Ureter (tissue), 1 donor: ENCODE data around the gene AOPEP. TPM values are rescaled to one million over a fixed set of nuclear protein-coding genes. Genes with fewer than 3 reads are reported as not detected.

Experiments
- DNase-seq: peaks from one replicate; pipeline ENCODE4 v3.0.0-alpha.2; 2020; ENCODE audit warnings: low spot score
- total RNA-seq: library from RNA; stranded (reverse); gene quantifications from one replicate; pipeline ENCODE4 v1.2.4, GENCODE V29; 2023
- donor health status: DM: yes; HTN: yes; CAD: no.

Gene AOPEP
- total RNA-seq, 1 donor from 2014 or later = 115 TPM

DNA sequence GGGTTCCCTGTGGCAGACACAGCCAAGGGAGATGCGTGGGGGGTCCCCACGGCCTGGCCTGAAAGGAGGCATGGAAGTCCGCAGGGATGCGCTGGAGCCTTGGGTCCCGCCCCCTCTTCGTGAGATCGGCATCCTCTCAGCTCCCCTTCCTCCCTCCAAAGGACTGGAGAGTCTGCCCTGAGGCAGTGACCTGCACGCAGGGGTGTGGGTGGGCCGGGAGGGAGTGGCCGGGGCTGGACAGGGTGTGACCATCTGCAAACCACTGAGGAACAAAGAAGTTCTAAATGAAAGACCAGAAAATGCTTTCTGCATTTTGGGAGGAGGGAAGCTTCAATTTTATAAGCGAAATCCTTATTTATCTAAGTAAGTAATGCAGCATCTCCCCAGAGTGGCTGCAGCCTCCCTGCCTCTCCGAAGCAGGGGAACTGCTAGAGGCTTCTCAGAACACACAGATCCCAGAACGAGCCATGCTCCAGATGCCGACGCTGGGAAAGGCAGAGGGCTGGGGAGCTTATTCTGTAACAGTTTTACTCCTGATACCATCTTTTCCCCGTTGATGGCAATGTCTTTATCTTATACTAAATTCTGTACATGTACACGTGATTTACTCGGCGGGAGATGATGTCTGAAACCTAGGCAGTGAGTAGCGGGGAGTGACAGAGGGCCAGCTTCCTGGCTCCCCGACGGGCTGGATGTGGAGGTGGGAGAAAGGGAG lies 369.3 kb downstream of the AOPEP start:
- no peak for DNase-seq

DNA sequence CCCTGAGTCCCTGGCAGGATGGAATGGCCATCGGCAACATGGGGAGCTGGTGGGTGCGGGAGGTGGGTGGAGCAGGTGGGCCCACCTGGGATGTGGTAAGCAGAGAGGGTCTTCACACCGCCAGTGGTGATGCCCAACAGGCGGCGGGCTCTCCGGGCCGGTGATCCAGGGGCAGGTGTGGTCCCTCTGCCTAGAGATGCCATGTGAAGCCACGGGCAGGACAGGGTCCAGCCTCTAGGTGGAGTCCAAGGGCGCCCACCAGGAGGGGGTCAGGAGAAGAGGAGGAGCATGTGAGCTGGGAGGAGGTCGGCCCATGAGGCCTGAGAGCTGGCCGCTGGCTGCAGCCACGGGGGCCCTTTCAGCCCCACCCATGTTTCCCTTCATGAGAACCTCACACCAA lies 369.9 kb downstream of the AOPEP start:
- no peak for DNase-seq

DNA sequence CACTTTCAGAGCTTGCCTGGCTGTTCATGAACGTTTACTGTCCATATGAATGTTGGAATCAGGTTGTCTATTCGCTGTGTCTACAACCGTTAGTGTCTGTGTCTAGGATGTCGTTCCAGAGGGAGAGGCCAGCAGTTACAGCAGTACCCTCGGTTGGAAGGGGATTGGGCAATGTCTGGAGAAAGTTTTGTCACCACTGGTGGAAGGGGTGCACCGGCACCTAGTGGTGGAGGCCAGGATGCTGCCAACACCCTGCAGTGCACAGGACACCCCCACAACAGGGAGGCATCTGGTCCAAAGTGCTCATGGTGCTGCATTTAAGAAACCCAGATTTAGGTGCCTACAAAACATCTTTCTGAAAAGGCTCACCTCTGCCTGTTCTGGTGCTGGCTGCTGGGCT lies 370.3 kb downstream of the AOPEP start:
- DNase-seq = no peak

DNA sequence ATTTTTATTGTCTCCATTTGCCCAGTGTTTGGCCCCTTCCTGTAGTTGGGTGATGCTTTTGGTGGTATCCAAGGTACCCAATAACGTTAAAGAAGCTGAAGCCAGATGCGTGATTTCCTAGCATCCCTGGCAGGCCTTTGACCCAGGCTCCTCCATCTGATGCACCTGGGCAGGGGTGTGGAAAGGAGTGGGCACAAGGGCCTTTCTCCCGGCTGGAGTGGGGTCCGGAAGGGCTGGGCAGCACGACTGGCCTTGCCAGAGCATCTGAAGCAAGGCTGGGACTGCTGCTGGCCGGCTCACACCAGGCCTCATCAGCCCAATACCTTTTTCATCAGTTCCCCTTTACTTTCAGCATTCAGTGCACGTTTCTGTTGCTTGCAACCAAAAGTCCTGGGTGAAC lies 370.8 kb downstream of the AOPEP start:
- DNase-seq = no peak

DNA sequence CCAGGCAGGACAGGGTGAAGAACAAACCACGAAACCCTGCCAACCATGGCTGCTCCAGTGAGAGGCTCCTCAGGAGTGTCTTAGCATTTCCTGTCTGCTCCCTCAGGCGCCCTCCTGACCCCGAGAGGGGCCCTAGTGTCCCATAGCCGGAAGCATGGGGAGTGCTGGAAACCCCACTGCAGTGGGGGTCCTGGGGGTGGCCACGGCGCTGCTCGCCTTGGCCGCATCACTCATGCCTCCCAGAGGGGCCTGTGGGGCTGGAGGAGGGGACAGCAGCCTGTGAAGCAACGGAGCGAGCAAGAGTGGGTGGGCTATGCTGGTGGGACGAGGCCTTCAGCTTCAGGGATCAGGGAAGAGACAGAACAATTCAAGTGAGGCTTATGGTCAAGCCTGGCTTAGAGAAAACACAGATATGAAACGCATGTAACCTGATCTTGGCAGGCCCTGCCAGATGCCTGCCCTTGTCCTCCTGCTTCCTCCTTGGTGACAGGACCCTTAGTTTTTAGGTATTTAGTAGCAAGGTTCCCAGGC lies 372.0 kb downstream of the AOPEP start:
- no peak for DNase-seq

DNA sequence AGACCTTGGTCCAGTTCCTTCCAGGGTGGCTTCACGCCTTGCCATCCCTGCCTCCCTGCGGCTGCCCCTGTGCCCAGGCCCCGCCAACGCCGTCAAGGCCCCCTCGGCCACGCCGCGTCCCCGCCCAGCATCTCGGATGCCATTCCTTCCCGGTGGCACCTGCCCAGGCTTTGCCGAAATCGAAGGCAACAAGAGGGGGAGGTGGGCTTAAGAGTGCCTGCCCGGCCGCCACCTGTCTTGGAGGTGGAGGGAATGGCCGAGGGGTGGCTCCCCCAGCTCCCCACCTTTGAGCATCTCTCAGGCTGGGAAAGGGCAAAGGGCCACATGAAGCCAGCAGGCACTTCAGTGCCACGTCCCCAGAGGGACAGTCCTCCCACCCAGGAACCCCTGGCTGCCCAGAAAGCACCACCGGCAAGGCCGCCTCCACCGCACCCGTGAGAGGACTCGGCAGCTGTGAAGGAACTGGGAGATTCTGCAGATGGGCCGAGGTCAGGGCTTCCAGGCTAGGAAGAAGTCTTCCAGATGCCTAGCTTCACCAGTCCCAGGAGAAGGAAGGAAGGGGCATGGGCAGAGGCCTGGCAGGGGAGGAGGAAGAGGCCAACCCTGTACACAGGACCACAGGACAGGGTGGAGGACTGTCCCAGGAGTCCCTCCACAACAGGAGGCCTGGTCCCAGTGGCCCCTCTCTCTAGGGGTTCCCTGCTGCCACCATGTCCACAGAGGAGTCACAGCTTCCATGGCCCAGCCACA lies 373.0 kb downstream of the AOPEP start:
- no peak for DNase-seq

DNA sequence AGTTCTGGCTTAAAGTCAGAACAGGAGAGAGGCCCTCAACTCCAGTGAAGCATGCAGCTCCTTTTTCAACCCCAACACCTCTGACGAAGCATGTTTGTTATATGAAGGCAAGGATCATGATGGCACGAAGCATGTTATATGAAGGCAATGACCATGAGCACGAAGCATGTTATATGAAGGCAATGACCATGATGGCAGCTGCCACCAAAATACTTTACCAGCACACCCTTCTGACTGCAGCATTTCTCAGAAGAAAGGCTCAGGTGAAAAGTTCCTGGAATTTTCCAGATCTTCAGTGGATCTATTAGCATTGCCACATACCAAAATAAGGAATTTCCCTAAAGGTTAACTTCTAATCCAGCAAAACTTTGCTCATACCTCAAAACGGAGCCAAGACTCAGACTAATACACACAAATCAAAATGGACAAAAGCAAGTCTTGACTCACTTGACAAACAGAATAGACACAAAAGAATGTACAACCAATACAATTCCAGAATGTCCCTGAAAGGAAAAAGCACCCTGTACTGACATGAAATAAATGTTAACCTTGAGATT lies 373.6 kb downstream of the AOPEP start:
- no peak for DNase-seq

DNA sequence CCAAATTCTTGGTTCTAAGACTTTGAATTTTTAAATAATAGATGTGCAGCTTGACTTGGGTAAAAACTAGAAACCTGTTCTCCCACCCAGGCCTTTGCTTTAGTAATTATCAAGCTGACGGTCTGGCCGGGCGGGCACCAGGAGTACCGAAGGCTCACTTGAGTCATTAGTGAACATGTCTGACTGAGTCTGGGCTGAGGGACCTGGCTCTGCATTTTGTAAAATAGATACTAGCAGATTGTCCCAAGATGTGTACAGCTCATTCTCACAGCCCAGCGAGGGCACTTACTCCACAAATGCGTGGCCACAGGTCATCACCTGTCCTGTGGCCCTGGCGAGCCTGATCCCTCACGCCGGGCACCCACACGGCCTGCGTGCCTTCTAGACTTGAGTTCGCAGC lies 374.8 kb downstream of the AOPEP start:
- DNase-seq = no peak

DNA sequence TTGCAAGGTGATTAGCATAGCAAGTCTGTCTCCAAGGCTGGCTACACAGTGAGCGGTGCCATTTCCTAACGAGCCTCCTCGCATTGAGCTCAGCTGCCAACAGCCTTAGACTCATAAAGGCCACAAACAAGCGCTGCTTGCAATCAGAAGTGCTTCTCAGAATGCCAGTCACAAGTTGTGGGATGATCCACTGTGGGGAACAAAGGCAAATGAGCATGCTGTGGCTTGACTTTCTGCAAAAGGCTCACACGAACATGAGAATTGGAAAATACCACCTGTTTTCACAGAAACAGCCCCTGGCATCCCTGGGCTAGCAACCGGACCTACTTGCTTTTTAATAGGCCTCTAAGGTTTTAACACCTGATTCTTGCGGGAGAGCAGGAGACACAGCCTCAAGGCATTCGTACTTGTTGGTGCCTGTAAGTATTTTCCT lies 375.5 kb downstream of the AOPEP start:
- no peak for DNase-seq

DNA sequence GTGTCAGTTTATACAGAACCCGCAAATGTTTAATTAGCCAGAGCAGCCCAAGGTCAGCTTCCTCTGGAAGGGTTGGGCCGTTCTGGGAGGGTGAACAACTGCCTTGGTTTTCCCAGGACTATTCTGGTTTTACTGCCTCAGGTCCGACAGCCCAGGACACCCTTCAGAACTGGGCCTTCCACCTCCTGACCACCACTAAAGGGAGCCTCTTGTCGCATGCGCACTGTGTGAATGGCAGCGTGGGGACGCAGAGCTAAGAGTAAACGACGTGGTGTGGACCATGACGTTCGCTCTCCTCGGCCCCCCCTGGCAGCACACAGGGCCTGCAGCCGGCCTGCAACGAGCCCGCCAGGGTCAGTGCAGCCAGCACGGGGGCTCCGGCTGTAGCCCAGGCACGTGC lies 376.1 kb downstream of the AOPEP start:
- no peak for DNase-seq

DNA sequence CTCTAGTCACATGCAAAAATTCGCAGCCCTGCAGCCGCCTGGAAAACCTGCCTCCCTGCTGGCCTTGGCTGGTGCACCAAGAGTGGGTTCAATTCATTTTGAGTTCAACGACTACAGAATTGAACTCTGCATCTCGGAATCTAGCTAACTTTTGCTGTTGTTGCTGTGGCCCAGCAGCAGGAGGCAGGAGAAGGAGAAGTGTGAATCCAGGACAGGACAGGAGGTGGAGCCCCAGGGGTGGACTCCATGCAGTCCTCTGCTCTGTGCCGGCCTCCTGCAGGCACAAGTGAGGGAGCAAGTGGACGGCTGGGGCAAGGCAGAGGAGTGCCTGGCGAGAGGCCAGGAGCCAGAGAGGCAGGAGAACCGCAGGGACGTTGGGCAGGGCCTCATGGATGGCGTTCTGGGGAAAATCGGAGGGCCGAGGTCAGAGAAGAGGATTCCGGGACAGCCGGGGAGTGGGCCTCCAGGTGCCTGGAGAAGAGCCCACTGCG lies 376.8 kb downstream of the AOPEP start:
- no peak for DNase-seq

DNA sequence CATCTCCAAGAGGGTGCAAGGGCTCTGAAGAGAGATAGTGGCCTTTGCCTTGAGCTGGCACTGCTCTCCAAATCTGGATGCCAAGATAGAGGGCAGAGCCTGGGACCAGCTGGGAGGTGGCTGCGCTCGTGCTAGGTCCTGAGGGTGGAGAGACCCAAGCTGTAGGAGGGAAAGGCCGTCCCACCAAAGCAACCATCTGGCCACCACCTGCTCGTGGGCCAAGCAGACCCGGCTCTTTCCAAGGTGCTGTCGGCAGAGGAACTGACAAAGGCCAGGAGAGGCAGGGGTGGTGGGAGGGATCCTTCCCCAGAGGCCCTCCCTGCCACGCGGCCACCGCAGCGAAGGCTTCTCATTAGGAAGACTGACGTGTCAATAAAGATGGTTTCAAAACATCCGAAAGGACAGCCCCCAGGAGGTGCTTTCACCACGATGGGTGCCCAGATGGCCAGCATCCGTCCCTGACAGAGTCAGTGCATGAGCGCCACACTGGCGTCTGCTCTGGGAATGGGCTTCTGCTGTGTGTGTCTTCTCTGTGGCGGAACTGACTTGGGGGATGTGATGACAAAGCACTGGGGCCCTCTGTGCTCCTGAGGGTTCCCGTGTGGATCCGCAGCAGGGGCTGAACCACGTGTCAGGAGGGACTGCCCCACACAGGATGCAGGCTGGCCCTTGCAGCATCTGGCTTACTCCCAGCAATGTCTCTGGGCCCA lies 377.5 kb downstream of the AOPEP start:
- DNase-seq = no peak

DNA sequence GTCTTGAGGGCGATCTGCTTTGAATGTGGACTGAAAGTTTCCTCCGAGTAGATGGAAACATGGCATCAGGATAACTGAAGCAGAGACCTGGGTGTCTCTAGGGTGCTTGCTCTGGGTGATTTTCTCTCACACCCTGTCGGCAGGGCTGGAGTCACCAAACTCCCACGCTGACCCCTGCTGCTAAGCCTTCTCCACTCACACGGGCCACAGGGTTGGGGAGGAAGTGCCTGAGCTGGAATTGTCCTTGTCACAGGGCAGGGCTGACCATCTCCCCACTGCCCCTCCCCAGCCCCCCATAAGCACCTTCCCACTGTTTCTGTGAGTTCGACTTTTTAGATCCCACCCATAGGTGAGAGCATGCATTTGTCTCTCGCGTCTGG lies 378.1 kb downstream of the AOPEP start:
- no peak for DNase-seq

DNA sequence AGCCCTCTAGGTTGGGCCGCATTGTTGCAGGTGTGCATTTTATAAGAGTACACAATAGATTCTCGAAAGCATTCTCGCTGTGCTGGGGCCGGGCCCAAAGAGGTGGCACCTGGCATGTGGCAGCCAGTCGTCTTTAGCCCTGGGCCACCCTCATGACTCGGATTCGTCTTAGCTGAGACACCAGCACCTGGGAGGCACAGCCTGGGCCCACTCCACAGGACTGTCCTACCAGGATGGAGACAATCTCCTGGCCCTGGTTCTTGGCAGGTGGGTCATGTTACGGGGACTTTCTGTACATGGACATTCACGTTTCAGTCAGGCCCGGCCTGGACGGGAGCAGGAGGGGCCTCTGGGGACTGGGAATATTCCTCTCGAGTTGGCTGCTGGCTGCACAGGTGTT lies 378.5 kb downstream of the AOPEP start:
- DNase-seq = no peak

DNA sequence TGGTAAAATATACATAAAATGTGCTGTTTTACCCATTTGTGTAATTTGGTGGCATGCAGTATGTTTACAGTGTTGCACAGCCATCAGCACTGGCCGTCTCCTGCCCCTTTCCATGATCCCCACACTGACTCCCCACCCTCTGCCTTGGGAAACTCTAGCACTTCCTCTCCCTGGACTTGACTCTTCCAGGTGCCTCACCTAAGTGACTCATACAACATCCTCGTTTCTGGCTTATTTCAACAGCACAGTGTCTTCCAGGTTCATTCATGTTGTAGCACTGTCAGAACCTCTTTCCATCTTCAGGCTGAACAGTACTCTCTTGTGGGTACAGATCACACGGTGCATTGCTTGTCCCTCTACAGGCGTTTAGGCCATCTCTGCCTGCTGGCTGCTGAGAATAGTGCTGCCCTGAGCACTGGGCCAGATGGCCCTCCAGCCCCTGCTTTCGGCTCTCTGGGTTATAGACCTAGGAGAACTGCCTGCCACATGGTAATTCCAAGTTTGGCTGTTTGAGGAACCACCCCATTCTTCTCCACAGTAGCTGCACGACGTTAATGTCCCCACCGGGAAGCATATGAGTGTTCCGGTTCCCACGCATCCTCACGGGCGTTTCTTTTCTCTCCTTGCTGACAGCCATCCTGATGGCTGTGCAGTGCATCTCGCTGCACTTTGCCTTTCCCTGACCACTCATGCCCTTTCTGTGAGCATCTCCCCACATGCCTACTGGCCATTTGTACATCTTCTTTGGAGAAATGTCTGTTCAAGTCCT lies 379.2 kb downstream of the AOPEP start:
- no peak for DNase-seq

DNA sequence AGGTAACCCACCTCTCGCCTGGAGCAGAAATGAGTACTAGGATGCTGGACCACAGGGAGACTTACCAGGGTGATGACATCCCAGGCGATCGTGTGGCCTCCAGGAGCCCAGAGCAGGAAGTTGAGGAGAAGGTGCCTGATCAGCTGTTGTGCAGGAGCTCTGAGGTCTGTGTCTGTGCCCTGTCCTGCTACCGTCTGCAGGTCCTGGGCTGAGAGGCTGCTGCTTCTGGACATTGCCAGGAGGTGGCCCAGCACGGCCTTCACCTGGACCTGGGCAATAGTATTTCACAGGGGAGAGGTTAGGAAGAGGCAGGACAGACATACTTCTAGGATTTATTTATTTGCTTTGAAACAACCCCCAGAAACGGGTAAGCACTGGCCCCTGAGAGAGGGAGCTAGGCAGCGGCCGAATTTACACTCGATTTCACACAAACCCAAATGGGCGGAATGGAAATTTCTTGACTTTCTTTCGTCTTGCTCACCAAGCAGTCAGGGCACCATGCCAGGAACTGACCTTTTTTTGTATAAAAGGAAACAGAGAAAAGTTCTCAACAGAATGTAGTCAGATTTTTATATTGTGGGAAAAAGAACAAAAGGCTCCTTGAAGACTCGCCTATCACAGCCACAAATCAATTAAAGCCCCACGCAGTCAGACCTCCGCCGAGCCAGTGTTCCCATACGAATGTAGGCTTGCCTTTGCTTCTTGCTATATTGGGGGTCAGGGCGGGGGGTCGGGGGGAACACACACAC lies 380.7 kb downstream of the AOPEP start:
- no peak for DNase-seq

DNA sequence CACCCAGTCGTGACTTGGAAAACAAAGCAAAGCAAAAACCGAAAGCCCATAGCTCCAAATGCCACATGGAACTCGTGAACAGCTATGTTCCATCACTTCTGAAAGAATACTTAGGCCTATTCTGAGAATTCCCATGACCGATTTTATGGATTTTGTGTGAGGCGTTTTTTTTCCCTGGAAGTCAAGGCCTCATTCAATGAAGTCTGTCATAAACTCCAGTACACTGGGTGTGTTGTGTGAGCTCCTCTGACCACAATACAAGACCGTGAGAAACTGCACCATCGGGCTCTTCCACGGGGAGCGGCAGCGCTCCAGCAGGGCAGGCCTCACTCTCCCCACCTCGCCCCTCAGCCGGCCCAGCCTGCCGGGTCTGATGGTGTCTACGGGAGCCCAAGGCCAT lies 381.5 kb downstream of the AOPEP start:
- DNase-seq = no peak

DNA sequence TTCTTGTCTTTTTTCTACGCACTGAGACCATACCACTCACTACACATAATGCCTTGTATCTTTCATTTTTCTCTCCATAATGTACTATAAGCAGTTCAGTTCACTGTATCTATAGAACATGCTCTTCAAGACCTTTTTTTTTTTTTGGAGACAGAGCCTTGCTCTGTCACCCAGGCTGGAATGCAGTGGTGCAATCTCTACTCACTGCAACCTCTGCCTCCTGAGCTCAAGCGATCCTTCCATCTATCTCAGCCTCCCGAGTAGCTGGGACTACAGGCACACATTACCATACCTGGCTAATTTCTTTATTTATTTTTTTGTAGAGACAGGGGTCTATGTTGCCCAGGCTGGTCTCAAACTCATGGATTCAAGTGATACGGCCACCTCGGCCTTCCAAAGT lies 382.3 kb downstream of the AOPEP start:
- no peak for DNase-seq

DNA sequence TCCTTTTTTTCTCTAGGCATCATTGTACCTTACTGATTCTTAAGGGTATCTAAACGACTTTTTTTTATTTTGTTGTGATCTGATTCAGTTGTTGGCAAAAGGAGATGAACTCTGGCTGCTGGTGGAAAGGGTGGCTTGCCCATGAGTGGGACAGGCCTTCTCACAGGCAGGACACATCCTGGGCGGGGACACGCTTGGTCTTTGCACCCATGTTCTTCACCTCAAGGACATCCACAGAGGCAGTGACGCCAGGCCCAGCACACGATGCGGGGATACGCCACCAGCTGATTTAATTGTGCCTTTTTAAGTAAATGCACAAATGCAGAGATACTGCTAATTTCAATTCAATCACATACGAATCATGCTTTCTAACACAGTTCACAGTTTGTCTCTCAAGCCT lies 383.0 kb downstream of the AOPEP start:
- no peak for DNase-seq

DNA sequence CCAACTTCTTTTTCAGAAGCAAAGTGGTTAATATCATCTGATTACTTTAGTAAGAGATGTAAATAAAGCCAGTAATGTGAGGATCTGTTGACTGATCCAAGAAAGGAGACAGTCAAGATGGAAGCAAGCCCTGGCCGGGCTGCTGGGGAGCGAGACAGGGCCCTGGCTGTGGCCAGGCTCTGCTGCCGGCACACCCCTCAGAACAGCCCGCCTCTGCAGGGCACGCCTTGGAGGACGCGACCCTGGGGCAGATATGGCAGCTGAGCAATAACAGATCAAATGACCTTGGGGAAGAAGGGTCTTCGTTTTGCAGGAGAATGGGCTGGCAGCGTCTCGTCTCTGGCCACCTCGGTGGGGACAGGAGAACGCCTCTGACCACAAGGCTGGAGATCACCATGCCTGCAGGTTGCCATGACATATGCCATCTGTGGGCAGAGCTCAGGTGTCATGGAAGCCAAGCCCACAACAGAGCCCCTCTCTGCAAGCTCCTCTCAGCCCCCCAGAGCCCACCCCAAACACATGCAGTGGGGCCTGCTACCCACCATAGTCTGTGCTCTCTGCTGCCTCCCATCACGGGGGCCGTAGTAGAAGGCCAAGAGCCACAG lies 384.5 kb downstream of the AOPEP start:
- no peak for DNase-seq
